GM21723 (cell line): ENCODE data around the gene RBM24.

ENCODE experiments used
- ATAC-seq: cut with Tn5 transposase; IDR thresholded peaks from one replicate; pipeline ENCODE4 v1.9.1; 2021; ENCODE audit warnings: mild to moderate bottlenecking, moderate library complexity; ENCODE audit not compliant: unreplicated experiment

Gene RBM24

DNA sequence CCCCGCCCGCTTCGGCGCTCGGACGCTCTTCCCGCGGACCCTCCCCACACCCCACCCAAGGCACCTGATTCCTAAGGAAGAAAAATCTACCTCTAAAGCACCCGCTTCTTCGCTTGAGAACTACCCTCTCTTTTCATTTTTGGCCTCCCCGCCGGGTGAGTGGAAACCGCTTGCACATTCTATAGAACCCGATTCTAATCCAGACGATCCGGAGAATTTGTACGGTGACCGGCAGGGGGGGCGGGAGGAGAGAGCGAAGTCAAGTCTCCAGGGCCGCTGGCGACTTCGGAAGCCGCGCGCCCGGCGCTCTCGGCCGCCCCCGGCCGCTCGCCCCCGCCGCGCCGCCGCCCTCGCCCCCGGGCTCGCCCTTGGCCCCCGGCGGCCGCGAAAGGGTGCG is at the start of gene RBM24:
TSS of gene RBM24 (plus strand) at position 262 of the 397 bp plus-strand sequence. CDS start 221 bp downstream, outside the sequence.
- no peak for ATAC-seq

DNA sequence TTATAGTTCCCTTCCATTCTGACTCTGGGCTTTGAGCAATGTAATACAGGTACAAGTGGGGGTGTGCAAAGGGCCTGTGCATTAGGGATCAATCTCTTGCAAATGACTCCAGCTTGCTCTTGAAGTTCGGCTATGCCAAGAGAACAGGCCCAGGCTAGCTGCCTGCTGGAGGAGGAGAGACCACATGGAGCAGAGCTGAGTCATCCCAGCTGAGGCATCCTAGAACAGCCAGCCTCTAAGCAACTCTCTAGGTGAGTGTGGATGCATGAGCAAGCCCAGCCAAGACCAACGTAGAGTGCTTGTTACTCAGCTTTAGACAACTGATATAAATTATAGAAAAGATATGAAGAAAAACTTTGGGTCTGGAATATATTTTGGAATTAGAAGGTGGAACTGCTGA is 47.6 kb upstream of the RBM24 start:
- ATAC-seq = no peak

DNA sequence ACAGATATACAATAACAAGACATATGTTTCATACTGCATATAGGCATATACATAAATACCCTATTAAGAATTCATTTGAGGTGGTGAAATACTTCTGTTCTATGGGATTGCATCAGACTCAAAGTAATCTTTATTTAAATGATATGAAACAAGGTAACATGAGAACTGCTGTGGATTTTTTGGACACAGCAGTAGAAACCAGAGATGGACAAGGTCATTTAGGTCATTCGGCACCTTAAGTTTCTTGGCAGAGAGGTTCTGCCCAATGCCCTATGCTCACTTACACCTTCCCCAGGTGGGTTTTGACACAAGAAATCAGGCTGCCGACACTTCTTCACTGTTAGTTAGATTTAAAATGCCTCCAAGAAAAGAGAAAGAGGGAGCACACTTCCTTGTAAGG is 43.9 kb upstream of the RBM24 start:
- ATAC-seq = no peak

DNA sequence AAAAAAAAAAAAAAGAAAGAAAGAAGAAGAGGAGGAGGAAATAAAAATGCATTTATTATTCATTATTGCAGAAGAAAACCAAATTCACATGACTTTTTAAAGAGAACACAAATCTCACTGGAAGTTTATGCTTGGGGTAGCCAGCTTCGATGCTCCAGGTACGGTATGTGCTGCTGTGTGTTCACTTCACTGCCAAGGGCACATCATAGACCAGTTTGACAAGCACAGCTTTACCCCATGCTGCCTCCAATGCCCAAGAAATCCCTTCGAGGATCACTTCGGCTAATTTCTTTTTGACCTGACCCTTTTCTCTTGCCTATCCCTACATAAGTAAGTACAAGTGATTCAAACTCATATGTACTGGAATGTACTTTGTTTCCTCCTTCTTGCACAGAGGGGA is 41.9 kb upstream of the RBM24 start:
- ATAC-seq = no peak

DNA sequence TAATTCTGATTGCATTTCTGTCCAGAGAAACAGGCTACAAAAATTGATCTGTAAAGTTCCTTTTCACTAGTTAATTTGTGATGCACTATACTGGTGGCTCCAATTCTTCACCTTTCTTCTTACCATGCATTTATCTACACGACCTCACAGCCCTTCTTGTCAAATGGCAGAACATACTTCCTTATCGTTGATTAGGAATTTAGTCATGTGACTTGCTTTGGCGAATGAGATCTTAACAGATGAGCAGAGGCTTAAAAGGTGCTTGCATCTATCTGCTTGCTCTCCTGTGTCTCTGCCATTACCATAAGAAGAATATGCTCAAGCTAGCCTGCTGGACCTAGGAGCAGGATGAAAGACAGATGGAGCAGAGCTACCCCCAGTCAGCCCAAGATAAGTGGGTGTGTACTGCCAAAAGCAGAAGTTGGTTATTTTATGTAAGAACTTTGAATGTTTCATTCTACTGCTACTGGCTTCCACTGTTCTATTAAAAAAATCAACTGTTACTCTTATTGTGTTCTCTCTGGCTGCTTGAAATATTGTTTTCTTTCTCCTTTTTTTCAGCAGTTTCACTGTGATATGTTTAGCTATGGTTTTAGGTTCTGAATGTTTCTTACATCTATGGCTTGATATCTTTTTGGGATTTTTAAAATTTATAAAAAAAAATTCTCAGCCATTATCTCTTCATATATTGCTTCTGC is 40.2 kb upstream of the RBM24 start:
- ATAC-seq = no peak

DNA sequence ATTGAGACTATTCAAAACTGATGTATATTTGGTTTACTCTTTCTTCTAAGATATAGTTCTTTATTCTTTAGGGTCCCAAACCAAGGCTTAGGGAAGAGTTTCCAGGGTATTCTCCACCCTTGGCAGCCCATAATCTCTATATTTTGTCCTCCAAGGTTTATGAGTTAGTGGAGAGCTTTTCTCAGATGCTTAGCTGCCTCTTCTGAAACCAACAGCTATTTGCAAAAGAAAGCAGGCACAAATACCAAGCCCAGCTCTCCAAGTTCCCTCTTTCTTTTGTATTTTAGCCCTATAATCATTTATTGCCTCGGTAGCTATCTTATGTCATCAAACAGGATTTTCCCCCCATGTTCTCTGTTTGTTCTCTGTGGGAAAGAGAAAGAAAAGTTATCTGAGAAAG is 39.1 kb upstream of the RBM24 start:
- ATAC-seq = no peak

DNA sequence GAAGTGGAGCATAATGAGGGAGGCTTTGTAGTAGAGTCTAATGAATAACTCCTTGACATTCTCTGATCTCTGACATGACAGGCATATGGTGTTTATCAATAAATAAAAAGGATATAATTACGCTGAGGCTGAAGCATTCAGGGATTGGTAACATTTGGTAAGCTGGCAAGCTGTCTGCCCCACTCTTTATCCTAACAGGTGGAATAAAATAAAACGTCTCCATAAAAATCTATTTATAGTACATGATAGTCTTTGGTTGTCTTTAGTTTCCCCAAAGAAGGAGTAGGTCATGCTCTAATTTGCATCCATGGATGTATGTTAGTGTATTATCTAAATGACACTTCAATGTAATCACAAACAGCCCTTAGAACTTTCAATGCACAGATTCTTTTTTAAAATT is 30.9 kb upstream of the RBM24 start:
- ATAC-seq = no peak

DNA sequence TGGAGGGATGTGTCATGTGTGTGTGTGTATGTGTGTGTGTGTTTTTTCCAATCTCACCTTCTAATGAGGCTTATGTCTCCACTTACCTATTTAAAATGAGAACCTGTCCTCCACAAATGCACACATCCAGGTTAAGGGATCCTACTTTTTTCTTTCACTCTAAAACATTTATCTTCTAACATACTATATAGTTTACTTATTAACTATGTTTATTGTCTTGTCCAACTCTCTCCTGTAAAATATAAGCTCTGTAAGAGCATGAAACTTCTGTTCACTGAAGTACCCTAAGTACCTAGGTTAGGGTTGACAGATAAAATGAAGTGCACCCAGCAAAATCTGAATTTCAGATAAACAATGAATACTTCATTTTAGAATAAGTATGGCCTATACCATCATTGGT is 29.2 kb upstream of the RBM24 start:
- no peak for ATAC-seq

DNA sequence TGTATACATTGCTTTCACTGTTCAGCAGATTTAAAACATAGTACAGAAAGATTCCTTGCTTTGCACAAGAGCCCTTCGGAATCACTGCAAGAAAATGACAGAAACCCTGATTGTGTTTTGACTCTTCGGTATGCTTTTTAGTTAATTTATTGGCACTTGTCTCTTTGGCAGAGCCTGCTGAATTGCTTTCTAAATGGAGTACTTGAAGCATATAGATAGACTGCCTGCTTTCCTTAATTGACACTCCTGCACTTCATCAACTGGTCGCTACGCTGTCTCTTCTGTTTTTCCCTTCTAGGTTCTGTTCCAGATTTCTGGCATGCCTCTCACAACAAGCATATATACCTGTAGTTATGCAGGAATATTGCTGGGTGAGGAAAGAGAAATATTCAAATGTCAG is 22.4 kb upstream of the RBM24 start:
- no peak for ATAC-seq

DNA sequence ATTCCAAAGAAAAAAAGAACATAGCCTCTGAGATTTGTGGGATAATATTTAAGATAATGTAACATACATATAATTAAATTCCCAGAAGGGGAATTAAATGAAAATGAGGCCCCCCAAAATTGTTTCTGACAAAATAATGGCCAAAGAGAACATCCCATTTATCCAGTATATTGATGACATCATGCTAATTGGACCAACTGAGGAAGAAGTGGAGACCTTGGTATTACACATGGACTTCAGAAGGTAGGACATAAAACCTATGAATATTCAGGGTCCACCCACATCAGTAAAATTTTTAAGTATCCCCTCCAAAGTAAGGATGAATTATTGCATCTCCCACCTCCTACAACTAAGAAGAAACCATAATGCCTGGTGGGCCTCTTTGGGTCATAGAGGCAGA is 15.6 kb upstream of the RBM24 start:
- no peak for ATAC-seq

DNA sequence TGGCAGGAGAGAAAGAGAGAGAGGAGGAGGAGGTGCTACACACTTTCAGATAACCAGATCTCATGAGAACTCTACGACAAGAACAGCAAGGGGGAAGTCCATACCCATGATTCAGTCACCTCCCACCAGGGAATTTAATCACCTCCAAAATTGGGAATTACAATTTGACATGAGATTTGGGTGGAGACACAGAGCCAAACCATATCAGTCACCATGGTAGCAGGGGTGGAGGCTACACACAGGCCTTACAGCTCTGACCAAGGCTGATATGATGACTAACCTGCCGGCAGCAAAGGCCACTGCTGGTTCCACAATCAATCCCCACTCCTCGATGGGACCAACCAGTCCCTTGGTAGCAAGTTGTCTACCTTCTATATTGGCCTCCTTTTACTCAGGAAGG is 13.6 kb upstream of the RBM24 start:
- ATAC-seq = no peak

DNA sequence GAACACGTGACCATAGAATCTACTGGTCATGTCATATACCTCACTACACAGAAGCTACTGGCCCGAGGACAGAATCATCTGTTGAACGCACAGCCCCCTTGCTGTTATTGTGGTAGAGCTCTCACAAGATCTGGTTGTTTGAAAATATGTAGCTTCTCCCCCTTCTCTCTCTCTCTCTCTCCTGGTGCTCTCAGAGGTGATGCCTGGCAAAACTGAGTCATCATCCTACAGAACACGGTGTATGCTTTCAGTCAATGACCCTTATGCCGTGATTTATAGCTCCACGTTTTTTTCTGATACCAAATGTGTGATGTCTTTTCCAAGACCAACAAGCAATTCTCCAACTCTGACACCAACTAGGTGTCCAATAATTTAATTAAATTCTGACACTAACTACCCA is 13.0 kb upstream of the RBM24 start:
- no peak for ATAC-seq

DNA sequence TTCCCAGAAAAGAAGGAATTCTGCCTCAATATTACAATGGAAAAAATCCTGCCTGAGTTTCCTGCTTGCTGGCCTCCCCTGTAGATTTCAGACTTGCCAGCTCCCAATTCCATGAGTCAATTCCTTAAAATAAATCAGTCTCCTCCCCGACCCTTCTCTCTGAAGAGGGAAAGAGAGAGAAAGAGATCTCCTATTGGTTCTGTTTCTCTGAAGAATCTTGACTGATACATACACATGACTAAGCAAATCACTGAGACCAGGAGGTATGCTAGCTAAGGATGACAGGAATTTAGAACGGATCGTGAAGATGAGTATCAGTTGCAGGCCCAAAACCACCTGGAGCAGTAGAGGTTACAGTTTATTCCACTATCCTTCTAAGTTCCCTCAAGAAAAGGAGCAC is 11.3 kb upstream of the RBM24 start:
- no peak for ATAC-seq

DNA sequence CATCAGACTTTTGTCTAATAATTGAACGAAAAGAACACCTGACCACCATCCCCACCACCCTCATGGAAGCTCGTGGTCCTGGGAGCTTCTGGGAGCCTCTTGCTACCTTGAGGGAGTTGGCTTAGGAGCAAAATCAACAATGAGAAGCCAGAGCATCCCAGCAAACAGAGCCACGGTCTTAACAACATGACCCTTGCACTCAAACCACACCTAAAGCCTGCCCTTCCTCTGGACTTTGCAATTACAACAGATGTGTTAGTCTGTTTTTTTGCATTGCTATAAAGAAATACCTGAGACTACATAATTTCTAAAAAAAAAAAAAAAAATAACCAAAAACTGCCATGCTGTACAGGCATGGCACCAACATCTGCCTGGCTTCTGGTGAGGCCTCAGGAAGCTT is 9.5 kb upstream of the RBM24 start:
- no peak for ATAC-seq

DNA sequence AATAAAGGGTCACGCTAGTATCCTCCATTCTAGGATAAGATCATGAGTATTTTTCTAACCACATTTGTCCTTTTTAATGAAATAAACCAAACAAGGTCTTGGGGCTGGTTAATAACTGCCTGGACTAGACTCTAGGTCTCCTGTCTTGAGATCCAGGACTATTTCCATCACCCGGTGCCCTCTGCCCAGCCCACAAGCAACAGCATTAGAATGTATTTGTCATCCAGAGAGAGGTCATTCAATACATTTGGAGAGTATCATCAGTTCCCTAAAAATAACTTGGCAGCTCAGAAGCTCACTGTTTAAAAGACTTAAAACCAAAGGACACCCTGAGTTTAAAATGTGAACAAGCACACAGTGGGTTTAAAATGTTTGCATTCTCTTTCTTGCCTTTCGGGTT is 4.4 kb upstream of the RBM24 start:
- no peak for ATAC-seq

DNA sequence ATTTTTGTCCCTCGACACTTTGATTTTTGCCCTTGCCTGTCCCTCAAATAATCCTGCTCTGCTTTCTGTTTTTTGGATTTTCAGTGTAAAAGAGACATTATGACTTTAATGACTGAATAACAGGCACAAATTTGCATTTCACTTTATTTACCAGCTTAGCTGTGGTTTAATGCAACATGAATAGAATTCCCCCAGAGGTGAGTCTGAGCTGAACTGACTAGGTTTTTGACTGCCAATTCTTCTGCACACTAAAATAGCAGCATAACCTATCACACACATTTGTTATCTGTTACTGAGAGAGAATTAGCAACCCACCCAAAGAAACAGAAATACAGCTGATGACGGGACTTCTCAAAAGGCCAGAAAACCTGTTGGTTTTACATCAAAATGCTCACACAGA is 3.9 kb upstream of the RBM24 start:
- ATAC-seq = no peak

DNA sequence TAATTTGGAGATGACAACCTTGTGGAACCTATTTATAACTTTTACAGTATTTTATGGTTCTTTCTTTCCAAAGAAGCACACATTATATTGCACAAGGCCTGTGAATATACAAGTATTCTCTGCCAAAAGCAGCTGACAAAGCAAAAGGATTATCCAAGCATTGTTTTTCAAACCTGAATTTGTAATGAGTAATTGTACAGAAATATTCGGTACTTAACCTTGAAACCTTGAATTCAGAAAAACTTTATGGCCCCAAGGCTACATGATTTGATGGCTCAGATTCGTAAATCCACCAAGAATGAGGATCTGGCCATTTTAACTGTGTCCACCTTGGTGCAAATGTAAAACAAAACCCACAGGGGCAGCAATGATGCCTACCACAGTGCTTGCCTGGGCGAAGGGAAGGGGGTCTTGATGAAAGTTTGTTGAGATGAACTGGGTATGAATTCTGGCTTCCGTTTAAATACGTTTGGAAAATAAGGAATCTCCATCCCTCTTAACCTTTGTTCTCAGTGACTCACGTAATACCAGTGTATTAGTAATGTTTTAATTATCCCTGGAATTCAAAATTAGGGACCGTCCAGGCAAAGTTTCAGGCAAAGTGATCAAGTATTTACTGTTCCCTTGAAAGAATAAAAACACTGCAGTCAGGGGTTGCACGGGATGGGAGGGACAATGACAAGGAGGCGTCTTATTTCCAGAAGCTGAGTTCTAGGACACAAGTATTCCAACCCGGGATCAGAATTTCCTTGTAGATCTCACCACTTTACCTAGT is 2.7 kb upstream of the RBM24 start:
- ATAC-seq = no peak

DNA sequence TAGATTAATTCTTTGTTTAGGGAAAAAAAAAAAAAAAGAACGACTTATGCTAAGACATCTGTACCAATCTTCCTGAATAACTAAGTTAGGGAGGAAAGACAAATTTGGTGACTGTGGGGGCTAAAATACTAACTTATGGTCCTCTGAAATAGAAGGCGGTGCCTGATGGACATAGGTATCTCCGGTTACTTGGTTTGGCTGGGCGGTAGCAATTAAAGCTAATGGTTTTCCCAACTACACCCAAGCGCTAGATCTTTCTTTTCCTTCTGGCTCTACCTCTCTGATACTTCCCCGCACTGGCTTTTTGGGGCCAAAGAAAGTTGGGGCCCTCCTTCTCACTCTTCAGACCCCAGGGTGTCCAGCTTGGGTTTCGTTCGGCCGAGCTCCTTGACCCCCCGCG is 1.0 kb upstream of the RBM24 start:
- no peak for ATAC-seq

DNA sequence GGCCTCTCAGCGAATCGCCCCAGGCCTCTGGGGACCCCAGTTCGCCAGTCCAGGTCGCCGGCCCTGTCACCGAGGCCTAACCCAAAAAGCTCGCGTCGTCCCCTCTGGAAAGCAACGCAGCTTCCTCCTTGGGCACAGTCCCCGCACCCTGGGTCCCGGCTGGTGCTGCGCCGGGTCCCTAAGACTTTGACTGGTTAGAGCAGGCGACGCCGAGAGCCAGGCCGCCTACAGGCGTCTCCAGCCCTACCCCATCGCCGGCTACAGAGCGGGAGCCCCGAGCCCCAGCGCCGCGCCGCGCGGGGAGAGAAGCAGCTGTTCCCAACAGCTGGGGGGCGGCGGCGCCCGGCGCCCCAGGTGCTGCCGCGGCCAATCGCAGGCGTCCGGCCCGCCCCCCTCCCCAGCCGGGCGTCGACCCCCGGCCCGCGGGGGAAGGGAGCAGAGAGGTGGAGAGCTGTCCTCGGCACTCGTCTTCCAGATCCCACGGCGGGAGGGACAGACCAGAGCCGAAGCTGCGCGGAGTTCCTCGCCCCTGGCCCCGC is 540 bp upstream of the RBM24 start:
- ATAC-seq = no peak

DNA sequence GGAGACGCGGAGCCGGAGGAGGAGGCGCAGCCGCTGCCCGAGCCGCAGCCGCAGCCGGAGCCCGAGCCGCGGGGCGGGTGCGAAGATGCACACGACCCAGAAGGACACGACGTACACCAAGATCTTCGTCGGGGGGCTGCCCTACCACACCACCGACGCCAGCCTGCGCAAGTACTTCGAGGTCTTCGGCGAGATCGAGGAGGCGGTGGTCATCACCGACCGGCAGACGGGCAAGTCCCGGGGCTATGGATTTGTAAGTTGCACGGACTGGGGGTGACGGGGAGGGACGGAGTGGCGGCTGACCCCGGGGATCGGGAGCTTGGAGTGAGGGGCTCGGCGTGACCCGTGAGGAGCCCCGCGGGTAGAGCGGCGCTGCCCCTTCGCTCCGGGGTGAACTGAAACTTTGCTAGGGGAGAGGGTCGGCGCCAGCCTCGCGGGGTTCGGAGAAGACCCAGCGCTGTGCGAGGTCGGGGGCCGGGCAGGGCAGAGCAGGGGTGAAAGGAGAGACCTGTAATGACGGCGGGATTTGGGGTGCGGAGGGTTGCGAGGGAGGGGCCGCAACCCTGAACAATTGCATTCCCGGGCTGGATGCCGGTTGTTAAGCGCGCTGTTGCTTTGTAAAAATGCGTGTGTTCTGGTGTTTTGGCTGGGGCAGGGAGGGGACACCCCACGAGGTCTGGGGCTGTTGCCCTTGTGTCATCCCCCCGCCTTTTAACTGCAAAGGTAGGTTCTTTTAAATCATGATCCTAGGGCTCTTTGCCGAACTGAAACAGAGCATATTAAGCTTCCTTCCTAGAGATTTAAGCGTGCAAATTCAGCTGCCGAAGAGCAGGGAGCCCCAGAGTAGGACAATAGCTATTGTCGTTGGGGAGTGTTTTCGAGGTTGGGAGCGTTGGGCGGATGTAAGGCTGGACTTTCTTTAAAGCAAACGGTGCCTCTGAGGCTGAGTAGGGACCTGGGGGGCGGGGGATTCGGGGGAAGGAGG is 628 bp downstream of the RBM24 start:
- no peak for ATAC-seq

DNA sequence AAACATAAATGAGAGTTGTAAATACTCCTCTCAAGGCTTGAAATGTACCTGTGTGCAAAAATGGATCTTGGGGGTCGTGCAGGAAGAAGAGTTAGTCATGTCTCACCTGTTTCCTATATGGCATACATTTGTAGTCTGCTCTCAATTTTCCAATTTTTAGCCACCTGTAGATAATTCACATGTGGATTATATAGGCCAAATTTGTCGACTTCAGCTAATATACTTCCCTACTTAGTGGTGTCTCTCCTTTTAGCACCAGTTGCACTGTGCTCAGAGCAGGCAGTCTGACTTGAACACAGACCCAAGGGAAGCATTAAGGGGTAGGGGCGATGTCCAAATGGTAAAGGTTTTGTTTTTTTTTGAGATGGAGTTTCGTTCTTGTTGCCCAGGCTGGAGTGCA is 1.9 kb downstream of the RBM24 start:
- no peak for ATAC-seq
